Measurements from ENCODE around the gene LRP1B. TPM values are rescaled to one million over a fixed set of nuclear protein-coding genes. Genes with fewer than 3 reads are reported as not detected.

LRP1B gene
- total RNA-seq, 1 donor from 2014 or later = 1.7 TPM

GRCh38 chr2:140199312-140199711 lies 1931.5 kb downstream of the LRP1B start:
- TF ChIP-seq CTCF (IDR thresholded peaks at IDR 0.05; ENCODE audit: unreplicated experiment) = no peak
- Mint-ChIP-seq H3K9me3 (peaks cover 9% of the 10 kb centered on the region), H3K27me3 (ENCODE audit: low read depth) (no peaks in the 10 kb centered on the region), H3K36me3 (no peaks in the 10 kb centered on the region), H3K4me1 (no peaks in the 10 kb centered on the region), H3K27ac (no peak overlapping the region), H3K4me3 (no peak overlapping the region)
- DNase-seq (ENCODE audit: low spot score in 2 of 2, unreplicated experiment in 2 of 2) = no peak

- H3K27ac Mint-ChIP-seq = no peak overlapping the region
- peaks cover 2% of the 10 kb centered on the region for H3K4me1 Mint-ChIP-seq
- peaks cover 6% of the 10 kb centered on the region for H3K27me3 Mint-ChIP-seq (ENCODE audit: low read depth)
- no peak for TF ChIP-seq CTCF (IDR thresholded peaks at IDR 0.05; ENCODE audit: unreplicated experiment)
- H3K36me3 Mint-ChIP-seq = no peaks in the 10 kb centered on the region
- DNase-seq (ENCODE audit: low spot score in 2 of 2, unreplicated experiment in 2 of 2) = no peak
- no peaks in the 10 kb centered on the region for H3K9me3 Mint-ChIP-seq
- no peak overlapping the region for H3K4me3 Mint-ChIP-seq
Measured at GRCh38 chr2:140187086-140187485, 1943.7 kb downstream of the LRP1B start.

- H3K9me3 Mint-ChIP-seq = no peaks in the 10 kb centered on the region
- H3K36me3 Mint-ChIP-seq = no peaks in the 10 kb centered on the region
- peaks cover 10% of the 10 kb centered on the region for H3K27me3 Mint-ChIP-seq (ENCODE audit: low read depth)
- DNase-seq (ENCODE audit: low spot score in 2 of 2, unreplicated experiment in 2 of 2) = no peak
- peaks cover 2% of the 10 kb centered on the region for H3K4me1 Mint-ChIP-seq
- no peak overlapping the region for H3K27ac Mint-ChIP-seq
- no peak for TF ChIP-seq CTCF (IDR thresholded peaks at IDR 0.05; ENCODE audit: unreplicated experiment)
- no peak overlapping the region for H3K4me3 Mint-ChIP-seq
Measured at GRCh38 chr2:140186313-140186712, 1944.5 kb downstream of the LRP1B start.

- no peak for DNase-seq (ENCODE audit: low spot score in 2 of 2, unreplicated experiment in 2 of 2)
- Mint-ChIP-seq H3K4me1 (peaks cover 2% of the 10 kb centered on the region), H3K27me3 (ENCODE audit: low read depth) (peaks cover 12% of the 10 kb centered on the region), H3K36me3 (no peaks in the 10 kb centered on the region), H3K4me3 (no peak overlapping the region), H3K9me3 (no peaks in the 10 kb centered on the region), H3K27ac (no peak overlapping the region)
- no peak for TF ChIP-seq CTCF (IDR thresholded peaks at IDR 0.05; ENCODE audit: unreplicated experiment)
Measured at GRCh38 chr2:140185076-140185475, 1945.7 kb downstream of the LRP1B start.

GRCh38 chr2:140183056-140183765 lies 1947.6 kb downstream of the LRP1B start:
- no peak overlapping the region for H3K27ac Mint-ChIP-seq
- no peak overlapping the region for H3K4me3 Mint-ChIP-seq
- DNase-seq (ENCODE audit: low spot score in 2 of 2, unreplicated experiment in 2 of 2) = no peak
- H3K27me3 Mint-ChIP-seq (ENCODE audit: low read depth) = peaks cover 11% of the 10 kb centered on the region
- H3K9me3 Mint-ChIP-seq = no peaks in the 10 kb centered on the region
- H3K4me1 Mint-ChIP-seq = peaks cover 4% of the 10 kb centered on the region
- TF ChIP-seq CTCF (IDR thresholded peaks at IDR 0.05; ENCODE audit: unreplicated experiment) = no peak
- H3K36me3 Mint-ChIP-seq = no peaks in the 10 kb centered on the region

Small RNA genes lying within 50 kb of the gene (microRNA-seq; reads per million reads assigned to microRNA genes)
- not detected for gene MIR7157
